ENCODE results near the gene WDR88. TPM values are rescaled to one million over a fixed set of nuclear protein-coding genes. Genes with fewer than 3 reads are reported as not detected.
"Not testable (repeated sequence)": the region's sequence is repeated elsewhere in the genome, so short reads cannot be mapped to it uniquely, and the experiment has no call there.

The WDR88 gene
- total RNA-seq, 1 donor from 2014 or later, result not detected

DNA sequence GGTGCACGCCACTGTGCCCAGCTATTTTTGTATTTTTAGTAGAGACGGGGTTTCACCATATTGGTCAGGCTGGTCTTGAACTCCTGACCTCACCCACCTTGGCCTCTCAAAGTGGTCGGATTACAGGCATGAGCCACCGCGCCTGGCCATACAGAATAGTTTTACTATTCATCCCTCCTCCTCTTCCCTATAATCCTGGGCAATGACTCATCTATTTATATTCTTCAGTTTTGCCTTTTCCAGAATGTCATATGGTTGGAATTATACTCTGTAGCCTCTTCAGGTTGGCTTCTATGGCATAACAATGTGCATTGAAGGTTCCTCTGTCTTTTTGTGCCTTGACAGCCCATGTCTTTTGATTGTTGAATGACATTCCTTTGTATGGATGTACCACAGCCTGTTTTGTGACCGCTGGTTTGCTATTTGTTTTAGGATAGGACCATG, 40.0 kb downstream of the WDR88 start:
- no peak for DNase-seq

DNA sequence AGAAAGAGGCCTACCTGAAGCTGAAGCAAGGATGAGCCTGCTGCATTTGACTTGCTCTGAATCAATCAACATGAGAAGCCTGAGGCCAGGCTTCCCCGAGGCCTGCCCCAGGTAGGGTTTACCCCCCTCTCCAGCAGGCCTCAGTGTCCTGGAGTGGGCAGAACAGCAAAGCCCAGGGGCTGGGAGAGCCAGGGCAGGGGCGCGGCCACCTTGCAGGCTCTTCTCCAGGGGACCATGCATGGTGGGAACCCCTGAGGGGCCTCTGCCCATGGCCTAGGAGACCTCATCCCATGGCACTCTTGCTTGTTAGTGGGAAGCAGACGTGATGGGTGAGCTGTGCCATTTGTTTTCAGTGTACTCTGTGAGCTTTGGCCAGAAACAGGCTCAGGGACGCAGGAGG, 42.3 kb downstream of the WDR88 start:
- no peak for DNase-seq

DNA sequence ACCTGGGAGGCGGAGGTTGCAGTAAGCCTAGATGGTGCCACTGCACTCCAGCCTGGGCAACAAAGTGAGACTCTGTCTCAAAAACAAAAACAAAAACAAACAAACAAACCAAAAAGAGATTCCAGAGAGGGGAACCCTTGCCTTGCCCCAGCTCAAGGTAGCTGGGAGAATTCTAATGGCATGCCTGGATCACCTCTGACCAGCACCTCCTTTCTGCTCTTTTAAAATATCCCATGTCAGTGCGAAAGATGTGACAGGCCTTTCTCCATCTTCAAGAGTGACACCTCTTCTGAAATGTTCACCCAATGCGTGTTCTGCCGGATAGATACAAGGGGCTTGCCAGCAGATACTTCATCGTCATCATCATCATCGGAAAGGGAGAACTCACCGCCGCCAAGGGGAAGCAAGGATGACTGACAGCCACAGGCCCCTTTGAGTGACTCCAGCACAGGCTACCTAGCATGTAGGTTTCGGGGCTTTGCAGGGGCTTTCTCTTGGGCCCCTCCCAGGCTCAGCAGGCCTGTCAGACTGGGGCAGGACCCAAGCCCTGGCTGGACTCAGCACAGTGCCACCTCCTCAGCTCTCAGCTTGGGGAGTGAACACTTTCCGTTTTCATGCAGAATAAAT, 43.4 kb downstream of the WDR88 start:
- no peak for DNase-seq

DNA sequence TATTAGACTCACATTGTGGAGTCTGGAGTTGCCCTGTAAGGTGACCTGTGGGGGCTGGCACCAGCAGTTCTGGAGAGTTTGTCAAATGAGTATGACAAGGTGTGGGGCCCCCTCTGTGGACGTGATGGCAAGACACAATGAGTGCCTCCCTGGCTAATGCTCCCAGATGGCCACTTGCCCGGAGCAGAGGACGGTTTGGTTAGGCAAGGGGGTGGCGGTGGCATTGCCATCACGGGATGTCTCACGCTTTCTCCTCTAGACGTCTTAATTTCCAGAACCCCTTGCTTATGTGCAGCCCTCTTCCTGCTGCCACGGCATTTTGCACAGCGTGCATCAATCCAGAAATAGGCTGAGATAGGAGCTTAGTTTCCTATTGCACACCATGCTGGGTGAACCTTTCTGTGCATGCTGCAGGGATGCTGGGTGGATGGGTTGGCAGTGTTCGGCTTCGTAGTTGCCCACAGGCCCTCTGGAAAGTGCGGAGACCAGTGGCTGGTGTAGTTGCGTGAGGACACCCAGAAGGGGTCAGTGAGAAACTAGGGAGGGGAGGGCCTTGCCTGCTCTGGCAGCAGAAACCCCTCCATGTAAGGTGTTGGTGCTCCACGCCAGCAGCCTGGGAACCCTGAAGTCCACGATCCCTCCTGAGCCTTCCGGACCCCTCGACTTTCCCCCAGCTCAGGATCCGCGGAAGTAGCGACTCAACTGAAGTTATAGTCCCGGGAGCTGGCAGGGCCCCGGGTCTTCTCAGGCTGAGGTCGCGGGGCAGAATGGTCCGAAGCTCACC, 44.2 kb downstream of the WDR88 start:
- peak; percentile 63 for DNase-seq

DNA sequence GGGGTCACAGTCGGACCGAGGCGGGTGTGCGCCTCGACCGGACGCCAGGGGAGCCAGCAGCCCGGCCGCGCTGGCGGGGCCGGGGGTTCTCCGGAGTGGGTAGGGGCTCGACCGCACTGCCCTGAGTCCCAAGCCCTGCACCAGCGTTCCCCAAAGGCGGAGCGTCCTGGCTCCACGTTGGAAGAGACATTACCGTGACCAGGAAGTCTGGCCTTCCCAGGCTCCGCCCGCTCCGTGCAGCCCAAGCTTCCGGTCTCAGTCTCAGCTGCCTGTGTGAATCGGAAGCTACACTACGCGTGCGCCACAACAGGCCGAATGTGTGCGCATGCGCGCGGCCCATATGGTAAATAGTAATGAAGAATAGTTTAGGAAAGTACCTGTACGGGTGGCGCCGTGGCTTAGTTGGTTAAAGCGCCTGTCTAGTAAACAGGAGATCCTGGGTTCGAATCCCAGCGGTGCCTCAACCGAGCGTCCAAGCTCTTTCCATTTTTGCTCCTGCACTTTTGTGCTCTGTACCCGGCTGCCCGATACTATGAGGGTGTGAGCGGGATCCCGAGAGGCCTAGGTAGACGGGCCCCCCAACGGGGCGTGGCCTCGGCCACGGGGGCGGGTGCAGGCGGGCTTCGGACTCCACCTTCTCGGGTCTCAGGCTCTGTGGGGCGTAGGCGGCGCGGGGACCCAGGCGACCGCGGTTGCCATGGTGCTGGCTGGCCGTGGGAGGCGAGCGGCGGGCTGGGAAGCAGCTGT, 44.9 kb downstream of the WDR88 start:
- DNase-seq, result peak; percentile 97

DNA sequence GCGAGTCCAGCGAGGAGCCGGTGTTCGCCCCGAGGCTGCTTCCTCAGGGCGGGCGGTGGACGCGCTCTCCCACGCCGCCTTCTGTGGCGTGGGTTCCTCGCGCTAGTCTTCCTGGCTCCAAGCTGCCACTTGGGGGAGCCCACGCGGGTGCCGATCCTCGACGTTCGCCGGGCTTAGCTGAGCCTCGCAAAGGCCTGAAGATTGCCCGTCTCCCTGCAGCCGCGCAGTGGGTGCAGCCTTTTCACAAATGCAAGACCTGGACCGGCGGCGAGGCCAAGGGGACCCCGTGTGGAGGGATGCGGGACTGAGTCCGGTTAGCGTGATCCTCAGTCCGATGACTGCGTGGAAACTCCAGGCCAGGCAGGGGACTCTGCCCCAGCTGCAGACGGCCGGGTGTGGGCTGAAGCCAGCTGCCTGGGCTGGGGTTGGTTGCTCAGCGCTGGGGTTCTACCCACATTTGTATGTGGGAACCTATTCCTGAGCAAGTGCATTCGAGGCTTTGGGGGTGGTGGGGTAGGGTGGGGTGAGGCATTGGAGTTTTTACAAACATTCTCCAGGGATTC, 45.6 kb downstream of the WDR88 start:
- no peak for DNase-seq

DNA sequence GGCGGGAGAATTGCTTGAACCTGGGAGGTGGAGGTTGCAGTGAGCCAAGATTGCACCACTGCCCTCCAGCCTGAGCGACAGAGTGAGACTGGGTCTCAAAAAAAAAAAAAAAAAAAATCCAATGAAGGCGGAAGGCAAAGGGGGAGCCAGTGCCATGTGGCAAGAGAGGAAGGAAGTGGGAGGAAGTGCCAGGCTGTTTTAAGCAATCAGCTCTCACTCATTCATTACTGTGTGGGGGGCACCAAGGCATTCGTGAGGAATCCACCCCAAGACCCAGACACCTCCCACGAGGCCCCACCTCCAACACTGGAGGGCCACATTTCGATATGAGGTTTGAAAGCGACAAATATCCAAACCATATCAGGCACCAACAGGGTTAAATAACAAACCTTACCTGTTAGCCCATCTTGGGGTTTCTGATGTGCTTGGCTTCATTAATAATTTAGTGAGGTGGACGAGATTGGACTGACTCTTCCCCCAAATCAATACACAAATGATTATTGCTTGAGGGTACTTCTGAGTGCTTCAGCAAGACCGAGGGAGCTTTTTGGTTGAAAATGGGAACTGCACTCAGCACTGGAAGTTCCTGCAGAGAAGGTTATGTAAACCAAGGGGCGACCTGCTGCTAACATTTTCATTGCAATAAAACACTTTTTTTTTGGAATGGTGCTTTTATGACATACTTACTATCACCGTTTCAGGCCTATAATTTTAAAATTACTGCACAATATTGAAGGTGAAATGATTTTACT, 54.7 kb downstream of the WDR88 start:
- no peak for DNase-seq

DNA sequence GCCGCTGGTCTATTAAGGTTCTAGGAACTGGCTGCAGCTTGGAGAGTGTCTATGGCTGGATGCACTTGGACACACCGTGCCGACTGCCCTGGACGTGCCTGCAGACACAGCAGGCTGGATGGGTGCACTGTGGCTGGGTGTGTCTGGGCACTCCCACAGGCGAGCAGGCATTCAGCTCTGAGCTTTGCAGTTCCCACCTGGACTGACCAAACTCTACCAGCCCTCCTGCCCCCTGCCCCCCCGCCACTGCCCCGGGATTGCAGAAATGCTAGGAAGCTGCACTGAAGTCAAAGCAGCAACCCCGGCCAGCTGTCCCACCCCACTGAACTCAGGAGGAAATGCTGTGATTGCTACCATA, 55.2 kb downstream of the WDR88 start:
- no peak for DNase-seq

DNA sequence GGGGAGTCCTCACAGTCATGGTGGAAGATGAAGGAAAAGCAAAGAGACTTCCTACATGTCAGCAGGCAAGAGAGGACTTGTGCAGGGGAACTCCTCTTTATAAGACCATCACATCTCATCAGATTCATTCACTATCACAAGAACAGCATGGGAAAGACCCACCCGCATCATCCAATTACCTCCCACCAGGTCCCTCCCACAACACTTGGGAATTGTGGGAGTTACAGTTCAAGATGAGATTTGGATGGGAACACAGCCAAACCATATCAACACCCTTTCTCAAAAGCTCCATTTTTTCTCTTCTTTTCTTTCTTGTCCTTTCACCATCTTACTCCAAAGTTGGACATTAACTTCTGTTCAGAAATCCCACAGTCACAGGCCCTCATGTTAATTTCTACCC, 57.5 kb downstream of the WDR88 start:
- no peak for DNase-seq

DNA sequence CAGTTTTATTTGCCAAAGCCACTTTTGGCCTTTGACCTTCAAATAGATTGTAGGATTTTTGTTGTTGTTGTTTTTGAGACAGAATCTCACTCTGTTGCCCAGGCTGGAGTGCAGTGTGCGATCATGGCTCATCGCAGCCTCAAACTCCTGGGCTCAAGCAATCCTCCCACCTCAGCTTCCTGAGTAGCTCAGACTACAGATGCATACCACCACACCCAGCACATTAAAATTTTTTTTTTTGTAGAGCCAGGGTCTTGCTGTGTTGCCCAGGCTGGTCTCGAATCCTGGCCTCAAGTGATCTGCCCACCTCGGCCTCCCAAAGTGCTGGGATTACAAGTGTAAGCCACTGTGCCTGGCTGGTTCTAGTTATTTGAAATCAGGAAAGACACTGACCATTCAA, 59.2 kb downstream of the WDR88 start:
- not testable (repeated sequence) for DNase-seq

DNA sequence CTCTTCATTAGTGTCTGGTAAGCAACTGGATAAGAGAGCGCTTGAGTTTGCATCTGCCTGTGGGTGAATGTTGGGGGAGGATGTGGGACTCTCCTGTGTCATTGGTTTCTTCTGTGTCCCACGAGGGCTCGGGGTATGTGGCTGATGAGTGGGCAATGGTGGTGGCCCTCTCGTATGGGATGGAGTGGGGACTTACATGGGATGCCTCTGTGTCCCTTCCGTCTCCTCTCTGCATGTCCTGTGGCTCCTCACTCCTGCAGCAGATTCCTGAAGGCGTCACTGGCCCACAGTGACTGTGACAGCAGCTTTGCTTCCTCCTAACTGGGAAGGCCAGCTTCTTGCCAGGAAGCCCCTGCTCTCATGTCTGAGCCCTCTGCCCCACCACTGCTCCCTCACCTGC, 59.6 kb downstream of the WDR88 start:
- no peak for DNase-seq

DNA sequence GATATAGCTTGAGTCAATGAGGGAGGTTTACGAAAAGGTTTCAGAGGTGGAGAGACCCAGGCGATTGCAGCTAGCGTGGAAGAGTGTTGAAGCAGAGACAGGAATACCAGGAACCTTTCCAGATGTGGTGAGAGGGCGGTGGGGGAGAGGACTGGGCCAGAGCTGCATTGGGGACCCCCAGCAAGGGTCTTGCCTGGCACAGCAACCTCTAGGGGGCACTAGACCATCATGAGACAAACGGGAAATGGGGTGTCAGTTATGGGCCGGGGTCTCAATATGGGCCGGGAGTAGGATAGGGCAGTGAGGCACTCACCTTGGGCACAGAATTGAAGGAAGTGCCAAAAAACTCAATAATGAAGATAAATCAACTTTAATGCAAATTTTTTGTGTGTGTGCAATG, 60.1 kb downstream of the WDR88 start:
- no peak for DNase-seq

DNA sequence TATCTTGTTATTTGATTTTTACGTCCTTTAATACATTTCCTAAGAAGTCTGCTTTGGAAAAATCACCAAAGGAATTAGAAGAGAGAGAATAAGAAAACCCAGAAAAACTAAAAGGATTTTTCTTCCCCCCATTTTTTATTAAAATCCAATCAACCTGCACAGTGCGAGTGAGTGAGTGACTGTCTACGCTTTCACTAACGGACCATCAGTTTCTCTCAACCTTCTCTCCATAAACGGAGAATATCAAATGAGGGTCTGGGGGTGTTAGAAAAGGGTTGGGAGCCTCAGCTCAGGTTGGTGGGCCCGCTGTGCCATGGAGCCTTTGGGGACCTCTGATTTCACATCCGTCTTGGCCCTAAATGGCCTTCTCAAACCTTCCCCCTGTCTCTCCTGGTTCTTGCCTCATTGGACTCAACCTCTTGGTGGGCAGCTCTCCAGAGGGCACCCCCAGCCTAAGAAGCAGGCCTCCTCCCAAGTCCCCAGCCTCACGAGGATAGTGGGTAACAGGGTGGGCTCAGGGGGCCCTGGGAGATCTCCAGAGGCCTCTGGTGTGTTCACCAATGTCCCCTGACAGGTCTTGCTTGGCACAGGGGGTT, 61.5 kb downstream of the WDR88 start:
- no peak for DNase-seq

DNA sequence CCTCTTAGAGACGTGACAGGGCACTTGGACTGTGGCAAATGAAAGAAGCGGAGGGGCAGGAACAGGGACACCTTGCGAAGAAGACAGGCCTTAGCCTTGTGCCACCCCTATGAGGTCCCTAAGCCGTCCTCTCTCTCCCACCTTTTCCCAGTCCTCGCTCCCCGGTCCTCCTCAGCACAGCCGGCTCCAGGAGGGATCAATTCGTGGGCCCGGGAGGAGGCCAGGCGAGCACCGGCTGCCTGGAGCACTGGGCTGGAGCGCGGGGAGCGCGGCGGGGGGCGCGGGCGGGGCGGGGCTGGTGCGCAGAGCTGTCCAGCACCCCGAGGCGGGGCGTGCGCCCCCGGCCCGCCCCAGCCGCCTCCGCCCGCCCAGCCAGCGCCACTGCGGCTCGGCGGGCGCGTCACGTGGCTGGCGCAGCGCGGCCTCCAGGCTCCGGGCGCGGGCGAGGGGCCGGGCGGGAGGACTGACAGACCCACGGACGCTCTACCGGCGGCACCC, 62.0 kb downstream of the WDR88 start, which contains the start of gene LRP3:
Gene LRP3, plus strand, starts transcription at position 466 of the 498 bp plus-strand sequence. CDS start 456 bp downstream, outside the sequence.
- peak; percentile 26 for DNase-seq

DNA sequence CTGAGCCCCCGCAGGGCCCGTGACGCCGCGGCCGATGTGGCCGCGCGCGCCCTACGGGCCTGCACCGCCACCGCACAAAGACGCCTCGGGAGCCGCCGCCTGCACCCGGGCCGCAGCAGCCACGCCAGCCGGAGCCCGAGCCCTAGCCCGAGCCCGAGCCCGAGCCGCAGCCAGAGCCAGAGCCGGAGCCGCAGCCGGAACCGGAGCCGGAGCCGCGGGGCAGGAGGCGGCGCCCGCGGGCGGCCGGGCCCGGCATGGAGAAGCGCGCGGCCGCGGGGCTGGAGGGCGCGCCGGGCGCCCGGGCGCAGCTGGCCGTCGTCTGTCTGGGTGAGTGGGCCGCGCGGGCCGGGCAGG, 62.6 kb downstream of the WDR88 start:
- peak; percentile 16 for DNase-seq

DNA sequence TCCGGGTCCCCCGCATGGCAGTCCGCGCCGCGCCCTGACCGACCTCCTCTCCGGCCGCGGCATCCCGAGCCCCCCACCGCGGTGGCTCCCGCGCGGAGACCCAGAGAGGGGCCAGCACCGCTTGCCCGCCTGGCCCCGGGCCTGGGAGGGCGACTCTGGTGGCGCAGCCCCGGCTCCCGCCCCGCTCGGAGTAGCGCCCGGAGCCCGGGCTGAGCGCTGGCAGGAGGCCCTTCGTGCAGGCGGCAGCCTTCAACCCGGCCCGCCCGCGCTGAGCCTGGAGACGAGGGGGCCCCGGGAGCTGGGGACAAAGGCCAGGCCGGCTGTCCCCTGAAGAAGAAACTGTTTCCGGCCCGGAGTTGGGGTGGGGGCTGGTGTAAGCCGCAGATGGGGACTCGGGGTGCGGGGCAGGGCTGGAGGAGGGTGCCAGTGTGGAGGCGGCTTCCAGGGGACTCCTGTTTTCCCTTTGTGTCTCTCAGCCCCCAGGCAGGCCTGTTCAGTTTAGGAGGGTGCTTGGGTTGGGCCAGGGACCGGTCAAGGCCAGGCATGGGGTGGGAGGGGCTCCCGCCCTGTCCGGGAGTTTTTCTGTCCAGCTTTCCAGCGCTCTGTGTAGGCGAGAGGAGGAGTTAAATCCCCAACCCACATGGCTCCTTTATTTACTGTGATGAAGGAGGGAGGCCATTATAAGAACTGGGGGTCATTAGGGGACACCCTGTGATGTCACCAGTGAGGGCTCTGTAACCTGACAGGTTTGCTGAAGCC, 63.2 kb downstream of the WDR88 start:
- DNase-seq, result peak; percentile 17

DNA sequence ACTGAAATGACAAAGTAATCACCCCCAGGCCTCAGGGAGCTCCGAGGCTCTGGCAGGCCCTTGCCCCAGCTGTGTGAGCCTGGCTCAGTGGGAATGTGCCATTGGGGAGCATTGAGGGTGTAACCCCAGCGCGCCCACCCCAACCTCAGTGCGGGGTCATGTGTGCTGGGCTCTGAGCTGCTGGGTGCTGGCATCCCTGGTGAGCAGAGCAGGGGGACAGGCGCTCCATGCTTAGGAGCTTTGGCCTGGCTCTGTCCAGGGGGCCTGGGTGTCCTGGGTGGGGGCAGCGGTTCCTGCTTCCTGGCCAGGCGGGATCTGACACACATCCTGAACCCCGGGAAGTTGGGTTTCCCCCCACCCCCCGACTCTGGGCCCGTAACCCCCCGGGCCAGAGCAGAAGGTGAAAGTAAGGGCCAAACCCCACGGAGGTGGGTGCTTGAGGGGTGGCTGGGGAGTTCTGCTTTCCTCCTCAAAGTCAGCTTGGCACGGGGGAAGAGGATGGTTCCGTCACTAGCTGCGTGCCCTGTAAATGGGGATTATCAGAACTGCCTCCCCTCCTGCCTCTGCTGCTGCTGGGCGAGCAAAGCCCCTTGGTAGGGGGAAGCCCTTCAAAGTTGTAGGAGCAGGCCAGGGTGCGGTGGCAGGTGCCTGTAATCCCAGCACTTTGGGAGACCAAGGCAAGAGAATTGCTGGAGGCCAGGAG, 63.9 kb downstream of the WDR88 start:
- DNase-seq, result no peak

DNA sequence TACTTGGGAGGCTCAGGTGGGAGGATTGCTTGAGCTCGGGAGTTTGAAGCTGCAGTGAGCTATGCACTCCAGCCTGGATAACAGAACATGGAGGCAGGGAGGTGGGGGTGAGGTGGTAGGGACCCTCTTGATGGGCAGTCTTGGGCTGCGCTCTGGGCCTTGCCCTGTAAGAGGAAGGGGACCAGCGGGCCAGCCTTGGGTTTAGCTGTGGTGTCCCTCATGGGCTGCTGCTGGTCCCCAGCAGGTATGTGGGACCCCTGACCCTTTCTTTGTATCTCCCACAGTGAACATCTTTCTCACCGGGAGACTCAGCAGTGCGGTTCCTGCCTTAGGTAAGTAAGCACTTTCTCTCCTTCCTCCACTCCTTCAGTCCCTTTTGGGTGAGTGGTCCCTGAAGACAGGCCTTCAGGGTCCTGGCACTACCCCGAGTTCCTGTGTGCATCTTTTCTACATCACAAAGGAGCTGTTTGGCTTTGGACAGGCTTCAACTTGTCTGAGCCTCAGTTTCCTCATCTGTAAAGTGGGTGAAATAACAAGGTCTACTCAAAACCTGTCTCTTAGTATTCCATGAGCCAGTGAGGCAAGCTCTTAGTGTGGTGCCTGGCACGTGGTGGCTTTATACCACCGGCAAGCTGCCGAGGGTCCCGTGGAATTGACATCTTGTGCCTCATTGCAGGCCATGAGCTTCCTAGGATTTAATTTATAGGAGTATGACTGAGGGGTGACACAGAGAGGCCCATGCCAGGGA, 64.7 kb downstream of the WDR88 start:
- DNase-seq, result no peak

DNA sequence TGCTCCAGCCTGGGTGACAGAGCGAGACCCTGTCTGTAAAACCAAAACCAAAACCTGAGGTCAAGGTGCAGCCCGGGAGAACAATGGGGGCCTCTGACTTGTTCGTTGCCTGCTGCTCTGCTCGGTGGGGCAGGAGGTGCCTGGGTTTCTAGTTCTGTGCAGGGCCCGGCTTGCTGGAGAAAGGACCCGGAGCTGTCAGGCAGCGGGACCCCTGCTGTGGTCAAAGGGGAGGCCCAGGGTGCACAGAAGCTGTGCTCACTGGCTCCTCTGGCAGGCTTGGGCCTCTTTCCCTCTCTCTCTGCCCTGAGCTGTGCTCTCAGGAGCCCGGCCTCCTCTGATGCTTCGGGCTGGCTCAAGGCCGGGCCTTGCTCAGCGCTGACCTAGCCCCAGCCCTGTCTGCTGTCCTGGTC, 65.7 kb downstream of the WDR88 start:
- DNase-seq, result no peak

DNA sequence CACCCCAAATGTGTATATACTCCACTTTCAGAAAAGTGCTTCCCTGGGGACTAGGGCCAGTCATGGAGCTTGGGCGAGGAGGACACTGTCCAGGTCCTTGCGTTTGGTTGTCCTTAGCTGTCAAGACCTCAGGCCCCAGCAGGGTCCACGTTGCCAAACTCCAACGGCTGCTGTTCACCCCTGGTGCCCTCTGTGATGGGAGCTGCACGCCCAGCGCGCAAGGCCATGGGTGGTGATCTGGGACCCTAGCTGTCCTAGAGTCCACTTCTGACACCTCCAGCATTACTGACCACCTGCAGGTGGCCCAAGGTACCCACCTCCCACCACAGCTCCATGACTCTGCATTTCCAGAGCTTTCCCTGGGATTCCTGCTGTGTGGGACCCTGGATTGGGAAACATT, 66.3 kb downstream of the WDR88 start:
- no peak for DNase-seq
